Effector memory CD4-positive, alpha-beta T cell (primary cell): ENCODE results near the gene DVL1.
A peak's percentile ranks its signal among the peaks of the same experiment; 100 is the strongest.

Experiments used
- DNase-seq, 3 donors: peaks; one replicate each; pipeline ENCODE4 v3.0.0-alpha.2; 2020
- H3K27ac ChIP-seq: 2 replicates; pipeline ENCODE4 v1.7.0; 2013; ENCODE audit warnings: mild to moderate bottlenecking, low read length, moderate library complexity; ENCODE audit not compliant: insufficient read depth, poor library complexity, severe bottlenecking
- H3K27me3 ChIP-seq: replicated peaks from 2 replicates; pipeline ENCODE4 v1.7.0; 2013; ENCODE audit warnings: mild to moderate bottlenecking, low read length; ENCODE audit not compliant: insufficient read depth, control insufficient read depth, poor library complexity, severe bottlenecking
- H3K36me3 ChIP-seq: 2 replicates; pipeline ENCODE4 v1.7.0; 2013; ENCODE audit warnings: mild to moderate bottlenecking, low read length, moderate library complexity; ENCODE audit not compliant: control insufficient read depth, insufficient read depth
- H3K4me1 ChIP-seq: 2 replicates; pipeline ENCODE4 v1.7.0; 2013; ENCODE audit warnings: low read length, mild to moderate bottlenecking; ENCODE audit not compliant: control insufficient read depth, insufficient read depth, poor library complexity, severe bottlenecking
- H3K4me3 ChIP-seq: 2 replicates; pipeline ENCODE4 v1.7.0; 2013; ENCODE audit warnings: low read length, low read depth, mild to moderate bottlenecking; ENCODE audit not compliant: insufficient read depth, poor library complexity, severe bottlenecking
- H3K9me3 ChIP-seq: 2 replicates; pipeline ENCODE4 v1.7.0; 2013; ENCODE audit warnings: mild to moderate bottlenecking, low read length, moderate library complexity; ENCODE audit not compliant: control insufficient read depth

The DVL1 gene

GRCh38 chr1:1297802-1298424 lies 51.3 kb downstream of the DVL1 start:
- Histone ChIP-seq H3K4me3 (no peak overlapping the region), H3K36me3 (no peaks in the 10 kb centered on the region), H3K27me3 (no peaks in the 10 kb centered on the region), H3K9me3 (no peaks in the 10 kb centered on the region), H3K27ac (no peak overlapping the region), H3K4me1 (no peaks in the 10 kb centered on the region)
- no peak for DNase-seq

- no peak overlapping the region for H3K4me3 ChIP-seq
- no peaks in the 10 kb centered on the region for H3K36me3 ChIP-seq
- no peak overlapping the region for H3K27ac ChIP-seq
- H3K27me3 ChIP-seq: no peaks in the 10 kb centered on the region
- no peak for DNase-seq
- no peaks in the 10 kb centered on the region for H3K4me1 ChIP-seq
- H3K9me3 ChIP-seq: no peaks in the 10 kb centered on the region
Observed at GRCh38 chr1:1296070-1297061, 52.9 kb downstream of the DVL1 start.

- no peak overlapping the region for H3K4me3 ChIP-seq
- no peaks in the 10 kb centered on the region for H3K9me3 ChIP-seq
- H3K27ac ChIP-seq: no peak overlapping the region
- H3K36me3 ChIP-seq: no peaks in the 10 kb centered on the region
- DNase-seq: no peak
- no peaks in the 10 kb centered on the region for H3K4me1 ChIP-seq
- H3K27me3 ChIP-seq: no peaks in the 10 kb centered on the region
Observed at GRCh38 chr1:1295154-1295923, 53.9 kb downstream of the DVL1 start.

GRCh38 chr1:1294250-1294890 lies 54.8 kb downstream of the DVL1 start:
- Histone ChIP-seq H3K4me3 (no peak overlapping the region), H3K27ac (no peak overlapping the region), H3K4me1 (no peaks in the 10 kb centered on the region), H3K27me3 (no peaks in the 10 kb centered on the region), H3K36me3 (no peaks in the 10 kb centered on the region), H3K9me3 (no peaks in the 10 kb centered on the region)
- DNase-seq: no peak

GRCh38 chr1:1293263-1294249 lies 55.7 kb downstream of the DVL1 start:
- no peaks in the 10 kb centered on the region for H3K27me3 ChIP-seq
- no peak for DNase-seq
- no peaks in the 10 kb centered on the region for H3K4me1 ChIP-seq
- no peak overlapping the region for H3K4me3 ChIP-seq
- no peaks in the 10 kb centered on the region for H3K36me3 ChIP-seq
- no peaks in the 10 kb centered on the region for H3K9me3 ChIP-seq
- H3K27ac ChIP-seq: no peak overlapping the region

- Histone ChIP-seq H3K27me3 (no peaks in the 10 kb centered on the region), H3K27ac (no peak overlapping the region), H3K9me3 (no peaks in the 10 kb centered on the region), H3K36me3 (no peaks in the 10 kb centered on the region), H3K4me3 (no peak overlapping the region), H3K4me1 (no peaks in the 10 kb centered on the region)
- no peak for DNase-seq
Observed at GRCh38 chr1:1292851-1293250, 56.4 kb downstream of the DVL1 start.

- Histone ChIP-seq H3K4me1 (no peaks in the 10 kb centered on the region), H3K4me3 (no peak overlapping the region), H3K9me3 (no peaks in the 10 kb centered on the region), H3K27ac (no peak overlapping the region), H3K27me3 (no peaks in the 10 kb centered on the region), H3K36me3 (no peaks in the 10 kb centered on the region)
- no peak for DNase-seq
Observed at GRCh38 chr1:1292442-1292779, 56.8 kb downstream of the DVL1 start.

GRCh38 chr1:1291548-1292441 lies 57.4 kb downstream of the DVL1 start:
- no peak overlapping the region for H3K4me3 ChIP-seq
- H3K27me3 ChIP-seq: no peaks in the 10 kb centered on the region
- no peaks in the 10 kb centered on the region for H3K36me3 ChIP-seq
- peak; percentile 24 to 48 (median 36) for DNase-seq
- no peaks in the 10 kb centered on the region for H3K4me1 ChIP-seq
- no peak overlapping the region for H3K27ac ChIP-seq
- no peaks in the 10 kb centered on the region for H3K9me3 ChIP-seq
